Bladder microvascular endothelial cell (primary cell): ENCODE data around the gene SKIC2. TPM values are rescaled to one million over a fixed set of nuclear protein-coding genes. Genes with fewer than 3 reads are reported as not detected.

Experiments used
- total RNA-seq: library from RNA; depleted of rRNA; stranded (reverse); fragments of >200 nt; gene quantifications from 2 replicates; pipeline ENCODE4 v1.2.3, GENCODE V29; 2014

Gene SKIC2
- total RNA-seq, result 32.7 and 40.9 TPM in 2 replicates

GRCh38 chr6:31958741-31959739 is at the start of gene SKIC2, which contains the start of gene NELFE:
SKIC2 (plus strand) TSS chr6:31959175; CDS start chr6:31959193, 18 bp downstream.
NELFE (minus strand) TSS chr6:31958971; CDS start chr6:31958446, 525 bp downstream.

GRCh38 chr6:31927242-31927862 is 31.6 kb upstream of the SKIC2 start, which contains the start of gene C2:
C2 (plus strand) TSS chr6:31927717; CDS start chr6:31927753, 36 bp downstream.

GRCh38 chr6:31945507-31946369 is 13.2 kb upstream of the SKIC2 start, which contains the start of gene CFB:
CFB (plus strand) TSS chr6:31946095; CDS start chr6:31946222, 127 bp downstream.

GRCh38 chr6:31971993-31972708 is 13.2 kb downstream of the SKIC2 start, which contains the start of gene DXO:
DXO (minus strand) TSS chr6:31972138; CDS start chr6:31971675, 463 bp downstream.

DNA sequence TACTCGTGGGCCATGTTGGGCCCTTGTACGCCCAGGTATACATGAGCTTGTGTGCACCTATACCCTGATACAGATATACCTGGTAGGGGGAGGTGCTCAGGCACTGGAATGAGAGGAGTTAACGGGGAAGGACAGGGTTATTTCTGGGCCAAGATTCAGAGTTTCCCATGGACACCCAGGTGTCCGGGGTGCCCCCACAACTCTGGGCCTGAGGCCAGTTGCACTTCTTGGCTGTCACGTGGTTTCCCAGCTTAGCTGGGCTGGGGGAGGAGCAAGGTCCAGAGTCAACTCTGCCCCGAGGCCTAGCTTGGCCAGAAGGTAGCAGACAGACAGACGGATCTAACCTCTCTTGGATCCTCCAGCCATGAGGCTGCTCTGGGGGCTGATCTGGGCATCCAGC is 22.8 kb downstream of the SKIC2 start, which contains the start of gene C4A:
C4A (plus strand) TSS at position 314 of the 400 bp plus-strand sequence; CDS start at position 365, 51 bp downstream.

DNA sequence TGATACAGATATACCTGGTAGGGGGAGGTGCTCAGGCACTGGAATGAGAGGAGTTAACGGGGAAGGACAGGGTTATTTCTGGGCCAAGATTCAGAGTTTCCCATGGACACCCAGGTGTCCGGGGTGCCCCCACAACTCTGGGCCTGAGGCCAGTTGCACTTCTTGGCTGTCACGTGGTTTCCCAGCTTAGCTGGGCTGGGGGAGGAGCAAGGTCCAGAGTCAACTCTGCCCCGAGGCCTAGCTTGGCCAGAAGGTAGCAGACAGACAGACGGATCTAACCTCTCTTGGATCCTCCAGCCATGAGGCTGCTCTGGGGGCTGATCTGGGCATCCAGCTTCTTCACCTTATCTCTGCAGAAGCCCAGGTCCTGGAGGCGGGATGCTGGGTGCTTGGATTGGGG is 55.6 kb downstream of the SKIC2 start, which contains the start of gene C4B:
C4B (plus strand) TSS at position 249 of the 400 bp plus-strand sequence; CDS start at position 300, 51 bp downstream.

Other genes starting within 250 kb of the SKIC2 start
- gene LY6G6D, start 243.8 kb upstream of the SKIC2 start, total RNA-seq, result not detected in 2 replicates
- gene LY6G6C, start 237.4 kb upstream of the SKIC2 start, total RNA-seq, result not detected in 2 replicates
- not detected in 2 replicates for gene MPIG6B, start 235.8 kb upstream of the SKIC2 start, total RNA-seq
- gene DDAH2, start 229.9 kb upstream of the SKIC2 start, total RNA-seq, result 86.0 and 129 TPM in 2 replicates
- gene CLIC1, start 222.6 kb upstream of the SKIC2 start, total RNA-seq, result 347 and 730 TPM in 2 replicates
- gene MSH5, start 219.2 kb upstream of the SKIC2 start, total RNA-seq, result 4.9 and 5.8 TPM in 2 replicates
- gene SAPCD1, start 196.5 kb upstream of the SKIC2 start, total RNA-seq, result 1.3 and 2.9 TPM in 2 replicates
- gene VWA7, start 181.8 kb upstream of the SKIC2 start, total RNA-seq, result 0.32 and 0.38 TPM in 2 replicates
- gene VARS1, start 163.4 kb upstream of the SKIC2 start, total RNA-seq, result 40.8 and 104 TPM in 2 replicates
- gene LSM2, start 152.2 kb upstream of the SKIC2 start, total RNA-seq, result 24.1 and 37.2 TPM in 2 replicates
- 0.81 and 1.8 TPM in 2 replicates for gene HSPA1L, start 143.9 kb upstream of the SKIC2 start, total RNA-seq
- gene HSPA1A, start 143.6 kb upstream of the SKIC2 start, total RNA-seq, result 98.4 and 221 TPM in 2 replicates
- 64.1 and 91.7 TPM in 2 replicates for gene HSPA1B, start 131.4 kb upstream of the SKIC2 start, total RNA-seq
- 52.0 and 59.4 TPM in 2 replicates for gene NEU1, start 96.4 kb upstream of the SKIC2 start, total RNA-seq
- 0.06 and 0.49 TPM in 2 replicates for gene SLC44A4, start 80.2 kb upstream of the SKIC2 start, total RNA-seq
- 28.7 and 52.4 TPM in 2 replicates for gene EHMT2, start 61.5 kb upstream of the SKIC2 start, total RNA-seq
- gene ZBTB12, start 57.1 kb upstream of the SKIC2 start, total RNA-seq, result 1.1 and 5.7 TPM in 2 replicates
- gene C2, start 31.5 kb upstream of the SKIC2 start, total RNA-seq, result not detected in 2 replicates
- 0.97 and 2.5 TPM in 2 replicates for gene CFB, start 13.1 kb upstream of the SKIC2 start, total RNA-seq
- 76.4 and 90.9 TPM in 2 replicates for gene NELFE, start 204 bp upstream of the SKIC2 start, total RNA-seq
- gene DXO, start 13.0 kb downstream of the SKIC2 start, total RNA-seq, result 7.3 and 11.4 TPM in 2 replicates
- 1.5 and 3.1 TPM in 2 replicates for gene C4A, start 22.9 kb downstream of the SKIC2 start, total RNA-seq
- 0.97 and 2.5 TPM in 2 replicates for gene C4B, start 55.6 kb downstream of the SKIC2 start, total RNA-seq
- not detected in 2 replicates for gene CYP21A2, start 79.2 kb downstream of the SKIC2 start, total RNA-seq
- 0.49 and 6.1 TPM in 2 replicates for gene TNXB, start 150.2 kb downstream of the SKIC2 start, total RNA-seq
- gene ATF6B, start 169.1 kb downstream of the SKIC2 start, total RNA-seq, result 13.1 and 22.2 TPM in 2 replicates
- 4.6 and 7.3 TPM in 2 replicates for gene FKBPL, start 171.1 kb downstream of the SKIC2 start, total RNA-seq
- not detected in 2 replicates for gene PRRT1, start 192.8 kb downstream of the SKIC2 start, total RNA-seq
- gene PPT2, start 195.0 kb downstream of the SKIC2 start, total RNA-seq, result 30.9 and 89.9 TPM in 2 replicates
- gene EGFL8, start 205.4 kb downstream of the SKIC2 start, total RNA-seq, result 0.81 and 2.0 TPM in 2 replicates
- 5.3 and 16.7 TPM in 2 replicates for gene AGPAT1, start 216.9 kb downstream of the SKIC2 start, total RNA-seq
- 33.4 and 34.2 TPM in 2 replicates for gene RNF5, start 219.2 kb downstream of the SKIC2 start, total RNA-seq
- gene AGER, start 225.1 kb downstream of the SKIC2 start, total RNA-seq, result 0.44 and 0.81 TPM in 2 replicates
- 27.8 and 56.5 TPM in 2 replicates for gene PBX2, start 231.0 kb downstream of the SKIC2 start, total RNA-seq
- gene GPSM3, start 233.5 kb downstream of the SKIC2 start, total RNA-seq, result 3.2 and 4.2 TPM in 2 replicates